Caco-2 (cell line): ENCODE measurements around the gene CTIF. TPM values are rescaled to one million over a fixed set of nuclear protein-coding genes. Genes with fewer than 3 reads are reported as not detected.
A peak's percentile ranks its signal among the peaks of the same experiment; 100 is the strongest.

Experiments used
- Bru-seq: library from RNA; stranded (reverse); fragments of 400-500 nt; gene quantifications from one replicate; lab custom pipeline; 2021; lab: Mats Ljungman, UMichigan
- BruChase-seq, 2 experiments: library from RNA; stranded (reverse); fragments of 400-500 nt; gene quantifications; one replicate each; lab custom pipeline; 2021; lab: Mats Ljungman, UMichigan
- BruUV-seq: library from RNA; stranded (reverse); fragments of 400-500 nt; replicated peaks from 2 replicates; lab custom pipeline; 2021; lab: Mats Ljungman, UMichigan
- CTCF ChIA-PET: fragments of 300-600 bp; sonication (Branson Sonifier 250); formaldehyde crosslinking; loops from one replicate; lab custom pipeline; 2022; ENCODE audit warnings: antibody characterized with exemption; lab: Charles Lee
- POLR2A ChIA-PET: fragments of 300-600 bp; sonication (Branson Sonifier 250); formaldehyde crosslinking; loops from one replicate; lab custom pipeline; 2022; ENCODE audit warnings: antibody characterized with exemption; lab: Charles Lee
- DNase-seq, 2 experiments: peaks; one replicate each; pipeline versions ENCODE4 v3.0.0 to v3.0.0-alpha.2; 2020 to 2022
- H3K27me3 ChIP-seq: replicated peaks from 2 replicates; pipeline ENCODE4 v1.6.0; 2011; ENCODE audit warnings: low read length; ENCODE audit not compliant: control insufficient read depth, insufficient read depth
- H3K36me3 ChIP-seq: 2 replicates; pipeline ENCODE4 v1.5.1; 2011; ENCODE audit warnings: low read length; ENCODE audit not compliant: control insufficient read depth, insufficient read depth
- H3K4me1 ChIP-seq: fragments of 250-450 bp; sonication (Bioruptor Pico); 2 replicates; pipeline ENCODE4 v1.5.1; 2020; ENCODE audit warnings: mild to moderate bottlenecking
- H3K4me3 ChIP-seq: 2 replicates; pipeline ENCODE4 v1.5.1; 2011; ENCODE audit warnings: low read depth, mild to moderate bottlenecking, control low read depth, low read length
- H3K9me3 ChIP-seq: fragments of 250-450 bp; sonication (Bioruptor Pico); 2 replicates; pipeline ENCODE4 v1.5.1; 2020; ENCODE audit warnings: mild to moderate bottlenecking, moderate library complexity
- H3K27ac Mint-ChIP-seq: one replicate; pipeline ENCODE4 v1.8.0; 2022; ENCODE audit warnings: mixed read lengths; ENCODE audit not compliant: unreplicated experiment
- H3K27me3 Mint-ChIP-seq: one replicate; pipeline ENCODE4 v1.8.0; 2022; ENCODE audit warnings: mixed read lengths; ENCODE audit not compliant: insufficient read depth, unreplicated experiment
- H3K36me3 Mint-ChIP-seq: one replicate; pipeline ENCODE4 v1.8.0; 2022; ENCODE audit warnings: mild to moderate bottlenecking, mixed read lengths; ENCODE audit not compliant: insufficient read depth, unreplicated experiment
- H3K4me1 Mint-ChIP-seq: one replicate; pipeline ENCODE4 v1.8.0; 2022; ENCODE audit warnings: low read depth, mixed read lengths; ENCODE audit not compliant: unreplicated experiment
- H3K4me3 Mint-ChIP-seq: one replicate; pipeline ENCODE4 v1.8.0; 2022; ENCODE audit warnings: mild to moderate bottlenecking, moderate library complexity, mixed read lengths; ENCODE audit not compliant: unreplicated experiment
- H3K9me3 Mint-ChIP-seq: one replicate; pipeline ENCODE4 v1.8.0; 2022; ENCODE audit warnings: mixed read lengths; ENCODE audit not compliant: unreplicated experiment
- CTCF ChIP-seq, 2 experiments: fragments of 200-600 bp in 1 of 2; IDR thresholded peaks; 1 replicate in 1 of 2; 2 replicates in 1 of 2; pipeline versions ENCODE4 v1.5.1 to v1.8.0; 2011 to 2022; ENCODE audit warnings: antibody characterized with exemption in 1 of 2, control low read depth in 1 of 2, inconsistent platforms in 1 of 2, low read depth in 1 of 2, low read length in 1 of 2, mild to moderate bottlenecking in 1 of 2, moderate library complexity in 1 of 2; ENCODE audit not compliant: insufficient read depth in 1 of 2, severe bottlenecking in 1 of 2, unreplicated experiment in 1 of 2
- intact Hi-C: fragments of 100-400 bp; cut with micrococcal nuclease; formaldehyde crosslinking; loops from one replicate; pipeline ENCODE4 v1.10.0; 2022; ENCODE audit not compliant: unreplicated experiment
- long read RNA-seq: library from polyadenylated mRNA; stranded (forward); transcript quantifications from one replicate; pipeline ENCODE4 v2.0.0, GENCODE V29; 2022
- total RNA-seq: library from RNA; stranded (reverse); gene quantifications from 2 replicates; pipeline ENCODE4 v1.2.3, GENCODE V29; 2022

CTIF gene
- total RNA-seq (19.9 and 21.4 TPM in 2 replicates), Bru-seq, nascent RNA (percentile 56 among the genes with signal in this experiment), BruChase-seq, experiment 1, labeled RNA remaining after a 2-hour chase (percentile 53 among the genes with signal in this experiment), BruChase-seq, experiment 2, labeled RNA remaining after a 6-hour chase (percentile 50 among the genes with signal in this experiment)
- long read RNA-seq, partial matches to known transcripts: 2 of 3 reads
- long read RNA-seq, other reads (novel, unspliced or antisense): 1 of 3 reads

GRCh38 chr18:48538531-48539405 is at the start of gene CTIF:
Gene CTIF, plus strand, starts transcription at chr18:48539031. Its CDS starts 80,535 bp downstream, at chr18:48619566.
- Mint-ChIP-seq H3K36me3 (no peaks in the 10 kb centered on the region), H3K4me1 (no peaks in the 10 kb centered on the region), H3K27ac (peak within 1 kb of the TSS; percentile 48), H3K4me3 (peak within 1 kb of the TSS; percentile 77), H3K9me3 (no peaks in the 10 kb centered on the region), H3K27me3 (no peaks in the 10 kb centered on the region)
- no peaks in the 10 kb centered on the region for H3K27me3 ChIP-seq
- intact Hi-C loops: loop anchor here (1.0 kb wide), 1 partner anchor 50 kb away; no protein-coding TSS in a partner anchor
- peak within 1 kb of the TSS; percentile 65 for H3K4me3 ChIP-seq
- no peaks in the 10 kb centered on the region for H3K9me3 ChIP-seq
- no peak for TF ChIP-seq CTCF (IDR thresholded peaks at IDR 0.05; ENCODE audit: insufficient read depth in 1 of 2, low read depth in 1 of 2, low read length in 1 of 2, severe bottlenecking in 1 of 2, unreplicated experiment in 1 of 2)
- DNase-seq: peak; percentile 90 to 94
- no peaks in the 10 kb centered on the region for H3K36me3 ChIP-seq
- ChIA-PET POLR2A (no interaction called here), CTCF (no interaction called here)
- BruUV-seq: no TSS peak
- H3K4me1 ChIP-seq: peaks cover 22% of the 10 kb centered on the region

DNA sequence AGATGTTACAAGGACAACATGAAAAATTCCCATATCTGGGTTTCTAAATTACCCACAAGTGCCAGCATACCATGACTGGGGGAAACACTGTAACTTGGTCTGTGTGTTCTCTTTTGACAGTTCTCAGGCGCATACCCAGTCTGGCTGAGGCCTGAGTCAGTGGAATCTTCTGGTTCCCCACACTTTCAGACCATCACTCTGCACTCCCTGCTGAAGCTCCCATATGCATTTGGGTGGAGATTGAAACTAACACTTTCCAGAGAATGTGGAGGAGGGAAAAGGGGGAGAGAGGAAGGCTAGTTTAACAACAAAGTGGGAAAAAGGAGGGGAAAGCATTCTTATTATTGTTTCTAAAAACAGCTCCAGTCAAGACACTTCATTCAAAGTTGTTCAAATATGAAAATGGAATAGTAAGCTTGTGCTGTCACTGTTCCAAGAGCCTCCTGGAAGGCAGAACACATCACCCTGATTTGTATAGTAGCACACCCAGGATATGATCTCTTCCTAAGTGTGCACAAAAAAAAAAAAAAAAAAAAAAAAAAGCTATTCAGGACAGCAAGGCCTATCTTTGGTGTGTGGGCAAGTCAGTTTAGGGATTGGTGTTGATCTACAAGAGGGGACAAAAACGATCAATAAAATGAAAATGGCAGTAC is 48.1 kb upstream of the CTIF start:
- intact Hi-C loops: no loop called here
- no TSS peak for BruUV-seq
- POLR2A ChIA-PET: no interaction called here

More for the DNA sequence above, 48.1 kb upstream of the CTIF start:
- peaks cover 31% of the 10 kb centered on the region for H3K4me1 ChIP-seq
- TF ChIP-seq CTCF (IDR thresholded peaks at IDR 0.05; ENCODE audit: insufficient read depth in 1 of 2, low read depth in 1 of 2, low read length in 1 of 2, severe bottlenecking in 1 of 2, unreplicated experiment in 1 of 2): no peak
- H3K9me3 ChIP-seq: no peaks in the 10 kb centered on the region
- Mint-ChIP-seq H3K27ac (no peak overlapping the region), H3K27me3 (no peaks in the 10 kb centered on the region), H3K36me3 (peaks cover 6% of the 10 kb centered on the region), H3K4me3 (no peak overlapping the region), H3K4me1 (peaks cover 34% of the 10 kb centered on the region), H3K9me3 (peaks cover 8% of the 10 kb centered on the region)
- H3K36me3 ChIP-seq: no peaks in the 10 kb centered on the region
- no peak overlapping the region for H3K4me3 ChIP-seq
- H3K27me3 ChIP-seq: no peaks in the 10 kb centered on the region
- CTCF ChIA-PET: no interaction called here
- DNase-seq: no peak
